Activated T-helper 1 cell treated with Interleukin-2 at 50 U/mL for 16 hours (primary cell): ENCODE measurements around the gene IRF2BP2.

Source experiments
- DNase-seq: peaks from one replicate; pipeline ENCODE4 v3.0.0-alpha.2; 2020; ENCODE audit warnings: low read depth

IRF2BP2 gene

DNA sequence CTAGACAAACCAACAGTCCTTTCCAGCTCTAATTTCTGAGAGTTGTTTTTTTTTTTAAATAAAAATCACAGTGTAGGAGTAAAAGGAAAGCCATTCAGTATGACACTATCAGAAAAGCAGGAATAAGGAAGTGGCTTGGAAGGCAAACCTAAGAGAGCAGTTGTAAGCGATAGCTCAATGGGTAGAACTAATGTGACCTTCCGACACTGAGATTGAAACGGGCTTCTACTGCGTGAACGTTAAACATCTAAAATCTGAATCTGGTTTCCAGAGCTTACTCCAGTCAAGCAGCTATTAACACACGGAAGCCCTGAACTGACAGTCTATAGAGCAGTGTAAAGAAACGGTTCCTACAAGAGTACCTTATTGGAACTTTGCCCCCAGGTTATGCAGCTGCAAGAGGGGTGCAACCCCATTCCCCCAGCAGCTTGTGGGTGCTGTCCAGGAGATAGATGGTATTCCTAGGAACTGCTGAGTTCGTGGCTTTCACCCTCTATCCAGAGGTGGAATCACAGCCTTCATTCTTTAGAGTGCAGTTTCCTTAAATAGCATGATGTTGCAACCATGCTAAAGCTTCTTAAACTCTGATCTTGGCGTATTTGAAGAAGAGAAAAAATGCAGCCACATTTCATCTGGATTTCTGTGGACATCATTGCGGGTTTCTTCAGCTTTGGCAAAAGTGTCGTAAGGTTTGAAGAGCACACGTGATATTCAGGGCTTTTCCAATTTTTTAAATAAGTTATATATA is 3.3 kb upstream of the IRF2BP2 start:
- DNase-seq, result no peak

GRCh38 chr1:234612352-234613127 is 2.6 kb upstream of the IRF2BP2 start:
- DNase-seq, result peak; percentile 58

DNA sequence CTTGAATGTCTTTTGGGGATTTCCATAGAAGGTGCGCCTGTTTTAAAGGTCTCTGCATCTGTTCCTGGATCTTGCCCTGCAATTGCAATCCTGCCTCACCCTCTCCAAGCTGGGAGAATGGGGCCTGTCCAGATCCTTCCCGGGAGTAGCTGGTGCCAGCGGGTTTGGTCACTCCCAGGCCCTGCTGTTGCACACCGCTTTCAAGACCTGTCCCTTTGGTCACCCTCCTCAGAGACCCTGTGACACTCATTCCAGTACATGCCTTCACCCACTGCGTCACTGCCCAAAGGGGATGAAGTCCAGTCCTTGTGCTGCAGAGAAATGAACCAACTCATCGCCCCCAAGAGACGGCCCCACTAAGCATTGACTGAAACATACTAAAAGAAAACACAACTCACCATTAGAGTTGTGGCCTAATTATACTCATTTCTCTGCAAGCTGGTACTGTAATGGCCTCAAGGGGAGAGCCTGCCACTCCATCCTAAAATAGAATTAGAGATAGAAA is 1.9 kb upstream of the IRF2BP2 start:
- DNase-seq, result no peak

DNA sequence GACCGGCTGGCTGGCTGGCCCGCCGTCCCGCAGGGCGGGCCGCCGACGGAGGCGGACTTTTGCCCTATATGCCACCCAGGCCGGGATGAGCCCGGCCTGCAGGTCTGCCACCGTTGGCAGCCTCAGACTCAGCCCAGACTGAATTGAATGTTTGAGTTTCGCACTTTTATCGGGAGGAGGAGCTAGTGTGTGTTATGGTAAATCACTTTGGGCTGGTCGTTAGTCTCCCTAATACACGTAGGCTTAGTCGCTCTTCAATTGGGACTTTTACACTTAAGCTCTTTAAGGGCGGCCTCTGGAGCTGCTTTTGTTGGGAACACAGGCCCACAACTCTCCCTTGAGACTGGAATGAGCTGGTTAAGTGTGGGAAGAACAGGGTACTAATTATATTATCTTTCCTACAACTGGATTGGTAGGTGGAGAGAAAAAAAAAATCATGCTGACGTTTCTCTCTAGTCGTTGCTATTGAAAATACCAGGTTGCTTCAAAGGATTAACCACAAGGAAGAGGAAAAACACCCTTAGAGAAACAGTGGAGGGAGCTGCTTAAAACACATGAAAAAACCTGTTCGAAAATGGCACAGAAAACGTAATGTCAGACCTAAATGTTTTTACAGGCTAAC is 1.4 kb upstream of the IRF2BP2 start:
- DNase-seq, result peak; percentile 50

DNA sequence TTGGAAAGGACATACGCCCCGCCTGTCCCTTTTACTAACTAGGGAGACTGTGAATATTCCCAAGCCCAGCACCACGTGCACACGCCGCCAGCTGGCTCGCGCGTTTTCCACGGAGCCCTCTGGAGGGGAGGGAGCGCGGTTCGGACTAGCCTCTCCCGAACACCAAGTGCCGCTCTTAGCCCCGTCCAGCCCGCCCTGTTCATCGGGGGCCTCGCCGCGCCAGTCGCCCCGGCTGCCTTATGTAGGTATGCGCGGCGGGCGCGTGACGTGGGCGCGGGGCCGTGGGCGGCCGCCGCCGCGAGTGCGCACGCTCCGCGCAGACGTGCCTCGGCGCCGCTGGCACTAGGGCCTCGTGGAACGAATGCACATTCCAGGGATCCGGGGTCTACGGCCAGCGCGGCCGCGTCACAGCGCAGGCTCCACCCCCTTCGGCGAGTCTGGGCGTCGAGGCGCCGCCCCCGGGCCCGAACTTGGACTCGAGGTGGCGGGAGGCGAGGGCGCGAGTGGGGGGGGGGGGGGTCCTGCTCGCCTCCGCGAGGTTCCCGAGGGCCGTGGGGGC is 767 bp upstream of the IRF2BP2 start:
- peak; percentile 80 for DNase-seq

DNA sequence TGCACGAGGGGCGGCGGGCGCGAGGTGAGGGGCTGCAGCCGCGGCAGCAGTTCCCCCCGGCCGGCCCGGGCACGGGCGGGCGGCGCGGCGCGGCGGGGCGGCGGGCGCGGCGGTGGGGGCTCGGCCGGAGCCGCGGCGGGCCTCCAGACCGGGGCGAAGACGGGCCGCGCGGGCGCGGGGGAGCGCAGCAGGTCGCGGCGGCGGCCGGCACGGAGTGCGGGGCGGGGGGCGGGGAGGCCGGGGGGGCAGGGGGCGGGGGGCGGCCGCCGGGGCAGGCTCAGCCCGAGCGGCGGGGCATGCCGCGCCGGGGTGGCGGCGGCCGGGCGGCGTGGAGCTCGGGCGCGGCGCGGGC is 311 bp downstream of the IRF2BP2 start:
- DNase-seq, result no peak

- peak; percentile 60 for DNase-seq
Observed at GRCh38 chr1:234608911-234609690, 877 bp downstream of the IRF2BP2 start.

DNA sequence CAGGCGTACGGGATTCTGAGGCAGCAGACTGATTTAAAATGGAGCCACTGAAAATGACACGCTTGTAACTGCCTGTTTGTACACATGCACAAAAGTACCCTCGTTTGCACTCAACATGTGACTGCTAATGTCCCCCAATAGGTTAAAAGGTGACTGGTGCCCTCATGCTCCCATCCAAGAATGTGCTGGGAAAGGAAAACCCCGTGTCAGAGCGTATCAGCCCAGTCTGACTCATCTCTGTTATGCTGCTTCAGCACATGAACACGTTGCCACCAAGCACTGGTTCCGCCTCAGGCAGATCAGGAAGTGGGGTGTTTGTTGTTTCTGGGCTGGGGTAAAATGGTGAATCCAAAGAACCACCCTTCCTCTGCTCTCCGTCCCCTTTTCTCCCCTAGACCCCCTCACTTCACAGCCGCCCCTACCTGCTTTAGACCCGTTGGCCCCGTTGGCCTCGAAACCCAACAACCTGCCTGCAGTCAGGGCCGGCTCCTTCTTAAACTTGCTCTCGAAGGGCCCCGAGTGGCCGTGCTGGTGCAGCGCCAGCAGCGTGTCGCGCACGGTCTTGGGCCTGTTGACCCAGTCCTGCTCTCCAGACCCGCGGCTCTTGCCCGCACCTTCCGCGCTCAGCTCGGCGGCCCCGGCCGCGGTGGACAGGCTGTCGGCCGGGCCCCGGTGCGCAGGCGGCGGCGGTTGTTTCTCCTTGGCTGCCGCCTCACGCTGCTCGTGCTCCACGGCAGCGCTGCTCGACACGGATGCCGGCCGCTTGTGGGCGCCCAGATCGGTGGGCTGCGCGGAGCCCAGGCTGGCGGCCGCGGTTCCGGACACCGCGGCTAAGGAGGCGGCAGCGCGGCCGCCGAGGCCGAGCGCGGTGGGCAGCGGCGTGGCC is 1.7 kb downstream of the IRF2BP2 start:
- peak; percentile 65 for DNase-seq

DNA sequence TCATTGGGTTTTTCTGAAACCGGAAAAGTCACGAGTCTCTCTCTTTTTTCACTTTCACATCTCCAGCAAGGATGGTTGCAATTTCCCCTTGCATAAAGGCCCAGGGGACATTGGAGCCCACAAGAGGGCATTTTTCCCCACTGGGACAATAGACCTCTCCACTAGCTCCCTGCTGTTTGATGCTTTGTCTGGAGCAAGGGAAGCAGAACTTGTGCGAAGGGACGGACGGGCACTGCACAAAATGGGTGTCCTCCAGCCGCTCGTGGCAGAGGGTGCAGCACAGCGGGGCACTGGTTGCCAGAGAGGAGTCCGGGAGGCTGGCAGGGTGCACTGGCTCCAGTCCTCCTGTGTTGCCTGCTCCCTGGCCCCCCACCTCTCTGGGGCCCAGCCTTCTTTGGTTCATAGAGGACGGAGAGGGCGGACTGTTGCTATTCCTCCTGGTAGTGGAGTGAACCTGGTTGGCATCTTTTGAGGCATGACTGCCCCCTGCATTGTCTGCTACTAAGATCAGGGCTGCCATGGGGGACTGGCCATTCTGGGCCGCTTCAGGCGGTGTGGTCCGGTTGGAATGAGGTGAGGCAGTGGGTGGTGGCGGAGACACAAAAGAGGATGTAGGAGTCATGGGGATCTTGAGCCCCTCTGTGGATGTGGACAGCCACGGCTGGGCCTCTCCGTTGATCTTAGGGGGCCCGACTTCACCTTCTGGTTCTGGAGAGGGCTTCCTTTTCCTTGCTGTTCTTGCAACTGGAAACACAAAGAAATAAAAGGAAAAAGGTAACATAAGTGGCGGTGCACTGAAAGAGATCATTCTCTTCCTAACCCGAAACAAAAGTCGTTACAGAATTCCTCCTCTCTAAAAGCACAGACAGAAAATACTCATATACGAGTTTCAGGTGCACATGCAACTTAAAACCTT is 2.6 kb downstream of the IRF2BP2 start:
- DNase-seq, result no peak

- no peak for DNase-seq
Observed at GRCh38 chr1:234606784-234607108, 3.2 kb downstream of the IRF2BP2 start.

GRCh38 chr1:234605983-234606783 is 3.8 kb downstream of the IRF2BP2 start:
- no peak for DNase-seq

- no peak for DNase-seq
Observed at GRCh38 chr1:234605399-234605982, 4.5 kb downstream of the IRF2BP2 start.

DNA sequence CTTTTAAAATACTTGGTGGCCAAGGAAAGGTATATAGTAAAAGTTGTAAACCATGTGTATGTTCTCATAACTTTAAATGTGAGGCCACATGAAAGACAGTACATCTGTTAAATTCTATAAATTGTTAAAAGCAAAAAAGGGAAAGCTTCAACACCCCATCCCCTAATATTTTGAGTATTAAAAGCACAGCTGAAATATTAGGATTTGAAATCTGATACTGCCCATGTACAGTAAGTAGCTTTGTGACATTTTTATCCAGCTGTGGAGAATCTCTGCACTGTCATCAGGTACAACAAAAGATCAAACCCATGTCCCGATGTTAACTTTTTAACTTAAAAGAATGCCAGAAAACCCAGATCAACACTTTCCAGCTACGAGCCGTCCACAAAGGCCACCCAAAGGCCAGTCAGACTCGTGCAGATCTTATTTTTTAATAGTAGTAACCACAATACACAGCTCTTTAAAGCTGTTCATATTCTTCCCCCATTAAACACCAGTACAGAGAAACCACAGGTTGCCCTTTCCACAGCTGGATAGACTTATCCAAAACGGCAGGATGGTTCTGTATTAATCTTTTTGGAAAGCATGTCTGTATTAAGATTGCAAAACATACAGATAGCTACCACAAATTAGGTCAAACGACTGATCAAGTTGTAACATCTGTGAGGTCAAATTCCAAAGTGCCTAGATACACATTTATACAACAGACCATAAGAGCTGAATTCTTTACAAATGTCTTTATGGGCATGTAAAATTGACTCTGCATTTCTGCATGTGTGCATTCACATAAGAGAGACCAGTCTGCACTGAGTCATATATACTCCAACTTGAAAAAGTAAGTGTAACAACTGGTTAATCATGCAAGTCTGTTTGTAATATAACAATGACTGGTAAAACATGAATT is 5.2 kb downstream of the IRF2BP2 start:
- DNase-seq, result no peak

DNA sequence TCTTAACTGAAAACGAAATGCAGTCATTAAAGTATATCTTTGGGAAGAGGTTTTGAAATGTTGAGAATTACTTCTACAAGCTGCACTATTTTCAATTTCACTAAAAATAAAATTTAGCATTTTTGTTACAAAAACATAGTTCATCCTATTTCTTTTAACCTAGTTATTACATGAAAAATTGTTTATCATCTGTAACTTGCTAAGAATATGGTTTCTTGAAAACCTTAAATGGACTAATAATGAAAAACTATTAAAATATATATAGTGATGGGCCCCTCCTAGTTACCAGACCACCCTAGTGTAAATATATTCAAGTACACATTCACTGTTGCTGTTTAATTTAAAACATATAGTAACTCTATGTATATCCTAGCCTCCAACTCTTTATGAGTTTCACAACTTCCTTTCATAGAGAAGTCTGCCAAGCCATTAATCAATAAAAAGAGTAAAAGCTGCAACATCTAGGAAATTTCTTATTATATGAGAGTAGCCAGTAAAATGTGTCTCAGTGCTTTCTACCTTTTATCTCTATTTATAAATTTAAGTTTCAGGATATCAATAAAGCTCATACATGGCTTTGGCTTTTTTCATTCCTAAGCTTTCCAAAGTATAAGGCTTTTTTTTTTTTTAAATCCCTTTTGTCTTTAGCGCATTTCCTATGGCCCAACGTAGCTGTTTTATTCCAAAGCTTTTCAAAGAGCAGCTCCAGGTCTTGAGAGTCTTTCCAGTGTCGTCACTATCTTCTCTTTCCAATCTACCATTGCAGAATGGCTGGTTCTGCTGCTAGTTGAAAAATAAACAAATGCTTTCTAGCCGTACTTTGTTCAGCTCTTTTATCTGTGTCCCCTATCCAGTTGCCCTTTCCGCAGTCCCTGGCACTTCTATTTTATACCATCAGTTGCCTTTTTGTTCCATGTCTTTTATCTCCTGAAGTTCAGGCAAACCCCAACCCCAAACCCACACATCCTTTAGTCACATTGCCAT is 6.5 kb downstream of the IRF2BP2 start:
- DNase-seq, result no peak

DNA sequence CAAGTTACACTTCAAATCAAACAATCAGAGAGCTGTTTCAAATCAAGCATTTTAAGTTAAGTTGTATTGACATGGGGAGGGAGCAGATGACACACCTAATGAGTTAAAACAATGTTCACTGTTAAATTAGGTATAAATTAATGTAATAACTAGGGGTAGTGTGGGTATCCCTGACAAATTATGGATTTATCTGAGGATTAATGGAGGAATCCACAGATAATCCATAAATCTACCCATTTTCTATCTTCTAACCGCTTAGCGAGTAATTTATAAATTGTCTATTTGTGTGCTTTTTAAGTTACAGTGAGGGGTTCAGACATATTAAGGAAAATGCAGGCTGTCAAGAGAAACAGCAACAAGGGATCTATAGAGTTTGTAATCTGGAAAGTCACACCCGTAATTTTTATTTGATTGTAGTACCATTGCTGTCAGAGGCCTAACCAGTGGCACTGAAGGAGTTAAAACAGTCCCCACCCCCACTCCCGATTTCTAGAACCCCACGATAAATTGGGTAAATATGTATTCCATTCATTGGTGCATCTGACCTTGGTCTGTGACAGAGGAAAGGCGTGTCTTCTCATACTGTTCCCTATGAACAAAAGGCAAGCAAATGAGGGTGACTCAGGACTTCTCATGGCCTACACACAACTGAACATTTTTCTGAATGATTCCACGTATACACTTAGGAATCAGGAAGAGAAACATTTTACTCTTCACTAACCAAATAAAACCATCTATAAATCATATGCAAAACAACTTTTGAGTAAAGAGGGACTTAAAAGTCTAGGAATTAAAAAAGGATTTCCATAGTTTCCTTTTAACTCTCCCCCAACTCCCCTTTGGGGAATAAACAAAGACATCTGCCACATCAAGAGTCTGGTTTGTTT is 7.4 kb downstream of the IRF2BP2 start:
- DNase-seq, result no peak
